HG03457 (cell line): ENCODE measurements around the gene CXCL17.

ENCODE experiments used
- ATAC-seq: cut with Tn5 transposase; IDR thresholded peaks from one replicate; pipeline ENCODE4 v1.9.1; 2021; ENCODE audit warnings: moderate number of reproducible peaks; ENCODE audit not compliant: unreplicated experiment

Gene CXCL17

GRCh38 chr19:42424712-42425131, 18.0 kb downstream of the CXCL17 start:
- ATAC-seq, result no peak

- ATAC-seq, result no peak
These were observed 18.4 kb downstream of the CXCL17 start for GRCh38 chr19:42424345-42424707.

GRCh38 chr19:42423462-42424344, 19.0 kb downstream of the CXCL17 start:
- ATAC-seq, result peak; percentile 70

GRCh38 chr19:42422901-42423461, 19.8 kb downstream of the CXCL17 start:
- peak; percentile 28 for ATAC-seq

DNA sequence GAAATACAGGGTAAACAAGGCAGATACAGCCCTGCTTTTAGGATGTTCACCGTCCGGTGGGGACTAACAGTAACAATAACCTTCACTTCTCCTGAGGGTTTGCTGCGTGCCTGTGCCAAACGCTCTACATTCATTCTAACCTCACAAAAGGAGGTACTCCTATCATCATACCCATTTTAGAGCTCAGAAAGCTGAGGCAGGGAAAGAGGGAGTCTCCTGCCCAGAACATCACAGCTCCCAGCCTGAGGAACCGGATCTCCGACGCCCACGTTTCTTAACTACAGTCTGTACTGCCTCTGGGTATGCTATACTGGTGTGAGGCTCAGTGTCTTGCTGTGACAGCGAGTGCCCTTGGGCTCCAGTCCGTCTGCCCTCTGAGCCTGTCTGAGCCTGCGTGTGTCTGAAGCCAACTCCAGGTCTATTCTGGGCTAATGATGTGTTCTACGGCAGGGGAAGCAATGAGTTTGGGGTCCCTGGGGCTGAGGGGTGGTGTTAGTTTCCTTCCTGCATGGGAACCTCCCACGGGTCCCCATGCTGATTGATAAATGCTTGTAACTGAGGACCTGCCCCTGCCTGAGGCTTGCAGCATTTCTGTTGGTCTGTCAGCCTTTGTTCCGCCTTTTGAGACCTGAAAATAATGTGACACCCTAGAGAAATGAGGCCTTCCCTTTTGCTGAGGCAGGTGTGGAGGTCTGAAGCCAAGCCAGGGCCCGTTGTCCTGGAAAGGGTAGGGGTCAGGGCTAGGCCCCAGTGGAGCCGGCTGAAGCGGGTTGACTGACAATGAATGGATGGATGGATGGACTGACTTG, 20.4 kb downstream of the CXCL17 start:
- no peak for ATAC-seq

DNA sequence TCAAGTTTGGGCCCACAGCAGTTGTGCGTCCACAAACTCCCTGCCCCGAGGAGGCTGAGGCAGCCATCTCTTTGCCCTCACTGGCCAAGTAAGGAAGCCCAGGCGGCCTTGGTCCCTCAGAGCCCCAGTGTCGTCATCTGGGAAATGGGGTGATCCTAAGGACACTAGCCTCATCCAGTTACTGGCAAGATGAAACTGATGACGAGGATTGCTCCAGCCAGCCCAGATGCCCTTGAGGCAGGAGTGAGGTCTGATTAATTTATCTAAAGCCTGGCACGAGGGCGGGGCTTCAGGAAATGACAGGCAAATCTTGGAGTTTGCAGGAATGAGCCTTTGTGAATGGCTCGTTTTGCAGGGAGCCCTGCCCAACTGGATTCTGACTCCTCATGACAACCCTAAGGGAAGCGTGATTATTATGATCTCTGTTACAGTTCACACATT, 21.1 kb downstream of the CXCL17 start:
- no peak for ATAC-seq

- no peak for ATAC-seq
These were observed 21.6 kb downstream of the CXCL17 start for GRCh38 chr19:42421101-42421500.

DNA sequence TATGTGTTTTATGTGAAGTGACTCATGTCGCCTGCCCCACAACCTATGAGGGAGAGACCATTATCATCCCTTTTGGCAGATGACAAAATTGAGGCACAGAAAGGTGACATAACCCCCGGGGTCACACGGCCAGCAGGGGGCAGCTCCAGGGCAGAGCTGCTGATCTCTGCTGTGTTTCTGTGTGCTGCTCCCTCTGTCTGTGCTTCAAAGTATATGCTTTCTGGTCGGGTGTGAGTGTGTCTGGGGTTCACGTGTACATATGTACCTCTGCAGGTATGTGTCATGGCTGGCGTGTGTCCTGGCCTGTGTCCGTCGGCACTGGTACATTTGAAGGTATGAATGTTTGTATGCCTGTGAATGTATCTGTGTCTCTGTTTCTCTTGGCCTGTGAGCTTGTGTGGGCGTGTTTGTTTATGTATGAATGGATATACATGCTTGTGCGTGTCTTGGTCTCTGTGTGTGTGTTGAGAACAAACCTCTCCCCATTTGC, 22.6 kb downstream of the CXCL17 start:
- ATAC-seq, result no peak

GRCh38 chr19:42419309-42419708, 23.4 kb downstream of the CXCL17 start:
- ATAC-seq, result no peak

- ATAC-seq, result no peak
These were observed 30.1 kb downstream of the CXCL17 start for GRCh38 chr19:42412661-42413076.

- ATAC-seq, result no peak
These were observed 30.5 kb downstream of the CXCL17 start for GRCh38 chr19:42412227-42412626.

DNA sequence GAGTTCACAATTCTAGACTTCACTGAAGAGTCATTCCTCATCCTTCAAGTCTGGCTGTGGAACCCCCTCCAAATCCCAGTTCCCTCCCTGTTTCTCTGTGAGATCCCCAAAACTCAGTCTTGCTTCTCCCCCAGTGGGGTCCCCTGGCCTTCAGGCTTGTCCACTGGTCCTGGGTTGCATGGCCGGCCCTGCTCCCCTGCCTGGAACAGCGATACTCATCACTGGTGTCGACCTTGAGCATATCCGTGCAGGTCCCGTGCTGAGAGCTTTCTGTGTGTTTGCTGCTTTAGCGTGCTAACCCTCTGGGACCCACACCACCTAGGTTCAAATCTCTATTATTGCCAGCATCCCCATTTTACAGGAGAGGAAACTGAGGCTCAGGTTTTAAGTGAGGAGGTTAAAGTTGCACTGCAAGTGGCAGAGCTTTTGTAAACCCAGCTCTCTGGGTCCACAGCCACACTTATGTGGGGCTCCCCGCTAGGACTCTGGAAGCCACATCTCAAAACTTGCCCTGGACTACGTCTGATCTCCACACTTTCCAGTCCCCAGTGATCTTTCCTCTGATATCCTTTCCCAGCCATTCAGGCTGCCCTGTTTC, 31.1 kb downstream of the CXCL17 start:
- no peak for ATAC-seq

- ATAC-seq, result no peak
These were observed 32.4 kb downstream of the CXCL17 start for GRCh38 chr19:42410371-42410770.

- no peak for ATAC-seq
These were observed 33.3 kb downstream of the CXCL17 start for GRCh38 chr19:42409477-42409876.

- no peak for ATAC-seq
These were observed 35.0 kb downstream of the CXCL17 start for GRCh38 chr19:42407816-42408175.

GRCh38 chr19:42407085-42407815, 35.5 kb downstream of the CXCL17 start:
- no peak for ATAC-seq

GRCh38 chr19:42406111-42406510, 36.6 kb downstream of the CXCL17 start:
- no peak for ATAC-seq

GRCh38 chr19:42403586-42403985, 39.2 kb downstream of the CXCL17 start:
- ATAC-seq, result no peak

GRCh38 chr19:42402376-42403116, 40.2 kb downstream of the CXCL17 start:
- ATAC-seq, result no peak
